ENCODE results near the gene LCN12.

LCN12 gene

DNA sequence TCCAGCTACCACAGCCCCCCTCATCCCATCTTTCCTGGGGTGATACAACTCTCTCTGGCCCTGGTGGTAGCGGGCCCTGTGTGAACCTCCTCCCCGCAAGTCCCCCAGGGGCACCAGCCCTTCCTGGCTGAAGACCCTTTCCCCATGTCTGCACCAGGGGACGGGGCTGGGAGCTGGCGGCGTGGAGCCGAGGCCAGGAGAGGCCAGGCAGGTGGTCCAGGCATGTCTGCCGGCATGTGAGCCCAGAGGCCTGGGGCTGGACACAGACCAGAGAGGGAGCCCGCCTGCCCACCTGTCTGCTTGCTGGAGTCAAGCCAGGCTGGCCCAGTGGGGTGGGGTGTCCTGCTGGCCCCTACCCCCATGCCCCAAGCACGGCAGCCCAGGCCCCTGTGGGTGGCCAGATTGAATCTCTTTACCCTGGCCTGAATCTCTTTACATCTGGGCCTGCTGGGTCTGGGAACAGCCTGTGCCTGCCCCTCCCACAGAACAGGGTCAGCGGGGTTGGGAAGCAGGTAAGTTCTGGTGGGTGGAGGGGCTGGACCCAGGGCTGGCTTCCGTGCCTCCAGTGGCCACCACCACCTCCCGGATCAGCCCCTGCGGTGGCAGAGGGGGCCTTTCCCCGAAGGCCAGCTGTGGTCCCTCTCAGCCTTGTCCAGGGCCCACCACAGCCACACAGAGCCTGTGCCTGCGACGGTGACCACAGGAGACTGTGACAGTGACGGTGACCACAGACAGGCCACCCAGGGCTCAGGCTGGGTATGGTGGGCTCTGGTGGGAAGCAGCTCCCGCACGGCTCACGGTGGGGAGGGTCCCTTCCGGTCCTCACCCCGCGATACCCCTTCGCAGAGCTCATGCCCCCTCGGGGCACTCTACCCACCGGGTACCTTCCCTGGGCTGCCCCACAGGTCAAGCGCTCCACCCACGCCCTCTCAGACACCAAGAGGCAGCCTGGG lies 7.1 kb downstream of the LCN12 start:
- DNase-seq: no peak

DNA sequence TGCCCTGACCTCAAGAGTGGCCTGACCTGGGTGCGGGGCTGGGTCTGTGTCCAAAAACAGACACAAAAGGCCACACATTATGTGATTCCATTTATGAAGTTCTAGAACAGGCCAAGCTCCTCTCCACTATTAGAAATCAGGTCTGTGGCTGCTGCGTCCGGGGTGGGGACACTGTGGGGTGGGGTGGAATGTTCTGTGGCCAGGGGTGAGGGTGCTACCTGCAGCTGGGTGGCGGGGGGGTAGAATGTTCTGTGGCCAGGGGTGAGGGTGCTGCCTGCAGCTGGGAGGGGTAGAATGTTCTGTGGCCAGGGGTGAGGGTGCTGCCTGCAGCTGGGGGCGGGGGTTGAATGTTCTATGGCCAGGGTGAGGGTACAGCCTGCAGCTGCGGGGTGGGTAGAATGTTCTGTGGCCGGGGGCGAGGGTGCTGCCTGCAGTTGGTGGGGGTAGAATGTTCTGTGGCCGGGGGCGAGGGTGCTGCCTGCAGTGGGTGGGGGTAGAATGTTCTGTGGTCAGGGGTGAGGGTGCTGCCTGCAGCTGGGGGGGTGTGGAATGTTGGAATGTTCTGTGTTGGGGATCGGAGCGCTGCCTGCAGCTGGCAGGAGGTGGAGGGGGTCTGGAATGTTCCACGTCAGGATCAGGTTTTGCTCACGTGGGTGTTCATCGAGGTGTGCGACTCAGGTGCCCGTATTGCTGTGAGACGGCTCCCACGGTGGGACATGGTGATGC lies 8.3 kb downstream of the LCN12 start:
- no peak for DNase-seq

DNA sequence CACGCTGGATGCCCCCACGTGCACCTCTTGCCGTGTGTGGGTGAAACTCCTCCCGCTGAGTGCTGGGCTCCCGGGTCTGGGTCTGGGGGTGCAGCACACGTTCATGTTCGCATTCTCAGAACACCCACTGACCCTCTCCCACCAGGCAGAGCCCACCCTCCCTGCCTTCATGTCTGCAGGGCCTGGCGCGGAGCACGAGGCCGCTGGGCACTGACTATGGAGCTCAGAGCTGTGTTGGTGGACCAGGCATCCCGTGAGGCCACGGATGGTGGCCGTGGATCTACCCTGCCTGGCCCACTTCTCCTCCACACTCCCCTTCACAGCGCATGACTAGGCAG lies 8.8 kb downstream of the LCN12 start:
- DNase-seq: no peak

DNA sequence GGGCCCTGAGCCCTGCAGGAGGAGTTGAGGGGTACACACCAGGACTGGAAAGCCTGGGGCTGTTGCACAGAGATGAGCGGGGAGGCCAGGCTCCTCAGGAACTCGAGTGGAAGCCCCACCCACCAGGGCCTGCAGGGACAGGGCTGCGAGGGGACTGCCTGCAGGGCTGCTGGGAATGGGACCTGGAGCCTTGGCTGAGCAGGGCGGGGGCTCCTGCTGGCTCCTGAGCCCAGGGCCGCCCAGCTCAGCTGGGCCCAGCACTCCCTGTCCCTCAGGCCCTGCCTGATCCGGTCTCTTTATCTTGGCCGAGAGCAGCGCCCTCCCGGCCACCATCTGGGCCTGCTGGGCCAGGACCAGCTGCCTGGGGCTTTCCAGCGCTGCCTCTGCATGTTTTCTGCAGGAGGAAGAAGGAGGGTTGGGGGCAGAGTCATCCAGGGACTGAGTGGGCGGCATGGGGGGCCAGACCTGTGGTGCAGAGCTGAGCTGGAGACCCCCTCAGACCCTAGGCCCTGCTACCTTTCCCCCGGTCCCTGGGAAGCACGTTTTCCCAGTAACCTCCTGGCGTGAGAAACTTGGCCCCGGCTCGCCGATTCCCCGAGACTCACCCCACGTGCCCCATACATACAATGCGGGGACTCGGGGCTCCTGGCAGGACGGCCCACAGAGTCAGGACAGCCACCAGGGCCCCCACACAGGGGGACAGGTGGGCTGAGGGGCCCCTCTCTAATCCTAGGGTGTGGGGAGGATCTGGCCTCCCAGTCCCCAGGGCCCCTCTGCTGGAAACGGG lies 9.4 kb downstream of the LCN12 start:
- DNase-seq: no peak

DNA sequence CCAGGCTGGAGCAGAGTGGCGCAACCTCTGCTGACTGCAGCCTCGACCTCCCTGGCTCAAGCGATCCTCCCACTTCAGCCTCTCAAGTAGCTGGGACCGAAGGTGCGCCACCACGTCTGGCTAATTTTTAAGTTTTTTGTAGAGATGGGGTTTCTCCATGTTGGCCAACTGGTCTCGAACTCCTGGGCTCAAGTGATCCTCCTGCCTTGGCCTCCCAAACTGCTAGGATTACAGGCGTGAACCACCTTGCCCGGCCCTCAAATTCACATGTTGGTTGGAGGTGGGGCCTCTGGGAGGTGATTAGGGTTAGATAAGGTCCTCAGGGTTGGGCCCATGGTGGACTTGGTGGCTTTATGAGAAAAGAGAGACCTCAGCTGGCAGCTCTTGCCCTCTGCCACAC lies 10.1 kb downstream of the LCN12 start:
- no peak for DNase-seq

DNA sequence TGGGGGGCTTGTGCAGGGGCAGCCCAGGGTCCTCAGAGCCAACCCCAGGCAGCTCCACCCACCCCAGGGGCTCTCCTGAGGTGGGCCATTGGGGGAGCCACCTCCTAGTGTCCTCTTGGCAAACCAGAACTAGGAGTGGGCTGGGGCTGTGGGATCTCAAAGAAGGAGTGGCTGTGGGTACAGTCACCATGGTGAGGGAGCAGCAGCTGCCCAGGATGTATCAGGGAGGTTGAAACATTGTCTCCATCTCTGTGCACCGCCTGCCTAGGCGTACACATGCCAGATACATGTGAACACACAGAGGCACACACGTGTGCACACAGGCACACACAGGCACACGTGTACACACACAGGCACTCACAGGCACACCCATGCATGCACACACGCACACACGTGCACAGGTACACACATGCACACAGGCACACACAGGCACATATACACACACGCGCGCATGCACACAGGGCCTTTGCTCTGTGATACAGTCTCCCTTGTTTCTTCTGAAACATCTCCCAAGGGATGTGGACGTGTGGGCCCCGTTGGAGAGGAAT lies 10.7 kb downstream of the LCN12 start:
- no peak for DNase-seq

DNA sequence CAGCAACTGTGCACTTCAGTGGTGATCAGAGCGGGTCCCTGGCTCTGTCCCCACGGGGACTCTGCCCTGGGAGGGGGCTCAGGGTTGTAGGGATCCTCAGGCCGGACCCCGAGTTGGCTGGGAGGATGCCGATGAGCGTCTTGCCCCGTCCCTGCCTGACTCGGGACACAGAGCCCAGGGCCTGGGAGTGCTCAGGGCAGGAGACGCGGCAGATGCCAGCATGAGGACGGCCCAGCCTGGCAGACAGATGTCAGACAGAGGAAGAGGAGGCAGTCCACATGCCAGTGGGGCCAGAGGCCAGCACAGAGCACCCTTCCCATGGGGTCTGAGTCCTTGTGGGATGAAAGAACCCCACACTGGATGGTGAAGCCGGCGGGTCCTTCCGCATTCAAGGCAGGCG lies 11.3 kb downstream of the LCN12 start:
- DNase-seq: no peak

DNA sequence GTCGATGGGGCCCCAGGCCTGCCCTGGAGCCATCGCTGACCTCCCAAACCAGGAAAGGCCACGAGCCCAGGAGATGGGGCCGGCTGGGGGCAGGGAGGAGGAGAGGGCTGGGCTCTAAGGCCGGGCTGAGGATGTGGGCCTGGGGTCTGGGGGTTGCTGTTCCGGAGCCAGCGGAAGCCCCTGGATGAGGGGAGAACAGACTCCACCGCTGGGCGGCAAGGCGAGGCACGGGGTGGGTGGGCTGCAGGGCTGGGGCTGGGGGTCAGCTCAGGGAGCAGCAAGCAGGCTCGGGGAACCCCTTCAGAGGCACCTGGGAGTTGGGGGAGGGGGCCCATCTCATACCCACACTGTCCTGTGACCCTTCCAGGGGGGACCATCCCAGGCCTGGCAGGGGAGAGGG lies 11.7 kb downstream of the LCN12 start:
- DNase-seq: no peak

DNA sequence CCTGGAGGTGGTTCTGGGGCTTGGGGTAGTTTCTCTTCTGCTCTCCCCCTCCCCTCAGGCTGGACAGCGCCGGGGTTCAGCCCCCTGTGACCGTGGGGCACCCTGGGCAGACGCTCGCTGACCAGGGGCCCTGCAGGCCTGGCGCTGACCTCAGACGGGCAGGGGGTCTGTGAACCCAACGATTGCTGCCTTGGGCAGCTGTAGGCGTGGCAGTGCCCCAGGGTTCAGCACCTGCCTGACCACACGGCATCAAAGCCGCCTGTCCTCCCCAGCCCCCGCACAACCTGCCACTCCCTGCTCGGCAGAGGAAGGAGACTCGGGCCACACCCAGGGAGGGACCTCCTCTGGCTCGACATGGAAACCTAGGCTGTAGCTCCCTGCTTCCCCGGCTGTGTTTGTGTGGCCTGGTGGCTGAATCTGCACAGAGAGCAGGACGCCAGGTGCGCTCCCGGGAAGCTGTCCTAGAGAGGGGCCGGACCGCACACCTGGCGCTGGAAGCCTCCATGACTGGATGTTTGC lies 12.2 kb downstream of the LCN12 start:
- no peak for DNase-seq

DNA sequence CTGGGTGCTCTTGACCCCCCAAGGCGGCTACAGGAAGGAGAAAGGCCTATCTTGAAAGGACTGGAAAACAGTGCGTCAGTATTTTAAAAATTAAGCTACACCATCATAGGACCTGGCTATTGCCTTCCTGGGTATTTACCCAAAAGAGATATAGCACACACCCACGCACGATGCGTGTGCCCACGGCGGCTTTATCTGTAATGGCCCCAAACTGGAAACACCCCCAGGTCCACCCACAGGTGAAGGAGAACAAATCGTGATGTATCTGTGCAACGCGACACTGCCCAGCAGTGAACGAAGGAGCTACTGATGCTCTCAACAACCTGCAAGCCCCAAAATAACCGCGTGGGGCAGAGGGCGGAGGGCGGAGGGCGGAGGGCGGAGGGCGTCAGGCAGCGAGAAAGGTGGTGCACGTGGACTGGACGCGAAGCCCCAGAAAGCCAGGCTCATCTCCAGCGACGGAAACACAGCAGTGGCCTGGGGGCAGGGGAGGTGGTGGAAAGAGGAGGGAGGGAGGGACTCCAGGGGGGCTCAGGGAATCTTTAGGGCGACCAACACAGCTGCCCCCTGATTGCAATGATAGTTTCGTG lies 12.9 kb downstream of the LCN12 start:
- DNase-seq: no peak

DNA sequence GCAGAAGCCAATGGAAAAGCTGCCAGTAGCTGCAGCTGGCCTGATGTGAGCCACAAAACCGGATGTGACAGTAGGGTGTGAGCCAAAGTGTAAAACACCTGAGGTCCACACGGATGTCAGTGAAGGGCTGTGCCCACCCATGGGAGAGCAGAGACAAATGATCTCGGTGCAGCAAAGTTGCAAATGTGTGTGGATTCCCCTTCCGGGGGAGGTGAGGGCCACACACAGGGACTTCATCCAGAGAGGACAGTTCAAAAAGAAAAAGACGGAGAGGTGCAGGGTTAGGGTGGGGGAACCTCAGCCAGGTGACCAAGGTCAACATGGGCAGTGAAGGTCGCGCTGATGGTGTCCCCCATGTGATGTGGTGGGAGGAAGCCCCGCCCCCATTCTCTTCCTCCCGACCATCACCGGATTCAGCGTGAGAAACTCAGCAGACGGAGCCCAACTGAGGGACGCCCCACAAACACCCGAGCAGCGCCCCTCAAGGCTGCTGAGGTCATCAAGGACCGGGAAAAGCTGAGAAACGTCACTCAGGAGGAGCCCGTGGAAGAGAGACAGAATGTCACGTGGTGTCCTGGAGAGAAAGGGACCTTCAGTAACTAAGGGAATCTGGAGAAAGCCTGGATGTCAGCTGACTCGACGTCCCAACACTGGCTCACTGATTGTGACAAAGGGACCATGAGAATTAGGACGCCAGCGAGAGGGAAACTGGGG lies 13.9 kb downstream of the LCN12 start:
- peak; percentile 74 for DNase-seq

DNA sequence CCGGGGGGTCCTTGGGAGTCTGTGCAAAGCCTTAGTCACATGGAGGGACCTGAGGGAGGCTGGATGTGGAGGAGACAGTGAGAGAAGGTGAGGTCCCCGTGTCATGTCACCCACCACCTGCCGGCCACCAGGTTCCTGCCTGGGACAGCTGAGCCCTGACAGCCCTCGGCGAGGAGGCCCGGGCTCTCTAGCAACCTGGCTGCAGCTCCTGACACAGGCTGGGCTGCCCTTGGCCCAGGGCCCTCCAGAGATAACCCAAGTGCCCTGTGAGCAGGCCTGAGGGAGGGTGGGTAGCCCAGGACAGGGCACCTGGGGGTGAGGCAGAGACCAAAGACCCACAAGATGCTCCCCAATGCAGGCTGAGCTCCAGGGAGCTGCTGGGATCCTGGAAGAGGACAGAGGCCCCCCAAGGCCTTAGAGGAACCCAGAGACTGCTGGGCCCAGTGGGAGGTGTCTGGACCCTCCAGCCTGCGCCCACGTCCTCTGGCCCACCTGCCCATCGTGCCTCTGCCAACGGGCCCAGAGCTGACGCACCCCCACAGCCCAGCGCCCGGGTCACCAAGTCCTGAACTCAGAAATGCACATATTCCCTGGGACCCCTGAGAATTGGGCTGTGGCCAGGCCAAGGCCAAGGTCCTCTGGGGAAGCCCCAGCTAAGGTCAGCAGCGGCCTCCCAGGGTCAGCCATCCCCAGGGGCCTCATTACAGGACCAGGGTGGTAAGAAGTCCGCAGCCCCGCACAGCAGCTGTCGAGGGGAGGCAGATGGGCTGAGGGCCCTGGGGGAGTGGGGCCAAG lies 16.5 kb downstream of the LCN12 start:
- DNase-seq: no peak

DNA sequence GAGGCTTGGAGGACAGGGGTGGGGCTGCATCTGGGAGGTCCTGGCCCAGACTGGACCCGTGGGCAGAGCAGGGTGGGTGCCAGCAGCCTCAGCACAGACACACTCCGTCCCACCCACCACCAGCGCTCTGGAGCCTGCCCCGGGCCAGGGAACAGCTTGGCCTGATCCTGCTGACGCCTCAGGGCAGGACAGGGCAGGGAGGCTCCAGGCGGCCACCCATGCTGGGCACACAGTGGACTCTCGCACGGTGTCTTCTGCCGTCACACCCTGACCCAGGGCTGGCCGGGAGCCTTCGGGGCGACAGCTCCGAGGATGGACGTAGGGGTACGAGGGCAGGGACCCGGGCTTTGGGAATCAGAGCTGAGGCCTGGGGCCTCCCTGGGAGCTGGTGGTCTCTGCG lies 17.1 kb downstream of the LCN12 start:
- no peak for DNase-seq

DNA sequence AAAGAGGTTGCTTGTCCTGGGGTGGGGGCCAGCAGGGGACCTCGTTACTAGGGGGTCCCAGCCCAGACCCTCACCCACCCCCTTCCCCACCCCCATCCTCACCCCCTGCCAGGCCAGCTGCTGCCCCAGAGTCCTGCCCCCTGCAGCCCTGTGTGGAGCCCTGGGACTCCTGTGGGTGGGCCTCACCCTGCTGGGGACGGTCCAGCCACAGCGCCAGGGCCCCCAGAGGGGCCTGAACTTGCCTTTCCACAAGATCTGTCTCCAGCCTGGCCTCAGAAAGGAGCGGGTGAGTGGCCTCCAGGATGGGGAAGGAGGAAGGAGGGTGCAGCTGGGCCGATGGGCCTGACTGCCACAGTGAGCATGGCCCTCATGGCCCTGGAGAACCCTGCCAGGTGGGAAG lies 17.7 kb downstream of the LCN12 start:
- no peak for DNase-seq

DNA sequence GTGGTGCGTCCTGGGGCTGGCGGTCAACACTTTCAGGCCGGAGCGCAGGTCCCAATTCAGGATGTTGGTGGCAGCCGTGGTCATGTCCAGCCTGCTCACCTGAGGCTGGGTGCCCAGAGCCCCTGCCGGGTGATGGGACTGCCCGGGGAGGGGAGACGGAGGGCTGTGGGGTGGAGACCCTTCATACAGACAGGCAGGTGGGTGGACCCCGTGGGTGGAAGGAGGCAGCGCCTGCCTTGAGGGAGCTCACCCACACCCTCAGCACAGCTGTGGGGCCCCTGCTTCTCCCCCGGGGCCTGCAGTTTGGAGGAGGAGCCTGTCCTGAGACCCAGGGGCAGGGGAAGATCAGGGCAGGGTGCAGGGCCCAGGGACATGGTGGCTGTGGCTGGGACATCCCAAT lies 18.3 kb downstream of the LCN12 start:
- DNase-seq: no peak

DNA sequence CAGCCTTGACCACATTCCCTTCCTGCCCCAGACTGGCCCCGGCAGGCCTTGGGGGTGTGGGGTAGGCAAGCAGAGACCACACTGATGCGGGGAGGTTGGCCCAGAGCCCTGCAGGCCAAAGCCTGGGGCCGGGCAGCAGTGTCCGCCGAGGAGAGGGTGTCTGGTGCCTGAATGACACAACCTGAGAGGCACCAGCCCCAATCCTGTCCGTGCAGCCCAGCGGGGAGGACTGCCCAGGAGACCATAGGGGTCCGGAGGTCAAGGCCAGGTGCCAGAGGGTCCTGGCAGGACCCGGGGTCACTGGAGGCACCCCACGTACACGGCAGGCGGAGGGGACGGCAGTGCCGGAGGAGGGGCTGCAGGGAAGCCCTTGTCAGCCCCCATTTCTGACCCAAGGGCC lies 19.7 kb downstream of the LCN12 start:
- no peak for DNase-seq

DNA sequence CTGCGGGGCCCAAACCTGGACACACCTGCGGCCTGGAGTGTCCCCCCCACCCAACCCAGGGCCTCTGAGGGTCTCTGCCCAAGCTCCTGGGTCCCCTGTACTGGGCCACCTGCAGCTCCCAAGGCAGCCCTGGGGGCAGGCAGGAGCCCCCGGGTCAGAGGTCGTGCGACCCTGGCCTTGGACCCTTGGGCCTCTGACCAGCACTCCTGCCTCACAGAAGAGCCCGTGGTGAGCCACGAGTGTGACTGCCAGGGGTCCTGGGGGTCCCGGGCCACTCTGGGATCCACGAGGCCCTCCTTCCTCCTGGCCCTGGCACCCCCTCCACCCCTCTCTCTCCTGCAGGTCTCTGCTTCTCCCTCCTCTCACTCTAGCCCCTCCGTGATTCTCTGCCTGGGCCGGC lies 20.3 kb downstream of the LCN12 start:
- no peak for DNase-seq

DNA sequence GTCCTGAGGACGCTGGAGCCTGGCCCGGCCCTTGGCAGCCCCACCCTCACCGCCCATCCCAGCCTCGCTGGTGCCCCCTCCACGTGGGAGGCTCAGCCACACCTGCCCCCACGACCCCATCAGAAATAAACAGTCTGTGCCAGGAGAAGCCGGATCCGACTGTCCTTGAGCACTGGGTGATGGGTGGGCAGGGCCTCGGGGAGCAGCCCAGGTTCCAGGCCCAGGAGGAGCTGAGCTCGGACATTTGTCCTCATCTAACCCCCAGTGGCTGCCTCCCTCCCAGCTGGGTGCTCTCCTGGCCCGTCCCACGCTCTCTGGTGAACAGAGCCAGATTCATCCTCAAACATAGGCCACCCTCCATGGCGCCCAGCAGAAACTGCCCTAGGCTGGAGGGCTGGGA lies 20.7 kb downstream of the LCN12 start:
- DNase-seq: no peak

DNA sequence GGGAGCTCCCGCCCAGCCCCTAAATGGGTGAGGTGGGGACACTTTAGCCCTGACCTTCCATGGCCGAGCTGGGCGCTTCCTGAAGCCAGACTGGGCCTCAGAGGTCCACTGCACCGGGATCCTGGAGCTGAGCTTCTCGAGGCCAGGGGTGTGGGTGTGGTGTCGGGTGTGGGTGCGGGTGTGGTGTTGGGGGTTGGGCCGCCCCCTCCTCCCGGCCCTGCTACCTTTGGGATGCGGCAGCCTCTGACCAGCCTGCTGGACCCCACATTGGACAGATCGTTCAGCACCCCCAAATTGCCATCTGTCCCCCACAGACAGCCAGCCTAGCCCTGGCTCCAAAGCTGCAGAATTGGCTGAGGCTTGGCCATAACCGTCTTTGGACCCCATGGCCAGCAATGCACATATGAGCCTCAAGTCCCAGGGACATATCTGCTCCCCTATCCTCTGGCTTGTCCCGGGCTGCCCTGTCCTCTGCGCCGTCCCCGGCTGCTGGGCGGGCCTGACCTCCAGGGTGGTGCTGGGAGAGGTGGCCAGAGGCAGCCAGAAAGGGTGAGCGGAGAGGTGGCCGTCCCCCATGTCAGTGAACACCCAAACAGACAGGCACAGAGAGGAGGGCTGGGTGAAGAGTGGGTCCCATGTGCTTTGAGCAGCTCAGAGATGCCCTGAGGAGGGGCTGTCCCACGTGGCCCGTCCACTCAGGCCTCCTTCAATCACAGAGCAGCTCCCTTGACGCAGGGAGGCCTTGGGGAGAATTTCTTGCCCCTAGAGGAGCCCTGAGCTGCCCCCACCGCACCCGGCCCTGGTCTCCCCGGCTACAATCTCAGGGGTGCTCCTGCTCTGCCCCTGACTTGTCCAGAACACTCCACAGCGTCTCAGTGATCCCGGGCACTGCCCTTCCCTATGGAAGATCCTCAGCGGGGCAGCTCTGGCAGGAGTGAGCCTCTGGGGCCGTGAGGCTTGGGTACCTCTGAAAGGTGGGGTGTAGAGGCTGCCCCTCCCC lies 21.8 kb downstream of the LCN12 start:
- no peak for DNase-seq

Data from activated effector memory CD4-positive, alpha-beta T cell treated with anti-CD3 and anti-CD28 coated beads, Interleukin-2, amount 50 U/mL, for 16 hours (primary cell).